ENCODE results near the gene IFNL1. TPM values are rescaled to one million over a fixed set of nuclear protein-coding genes. Genes with fewer than 3 reads are reported as not detected.

The IFNL1 gene
- total RNA-seq, 1 experiment from 2014 or later: not detected

- DNase-seq (ENCODE audit: low spot score) (no peak), ATAC-seq (no peak)
- Mint-ChIP-seq H3K27me3 (ENCODE audit: low read depth) (peaks cover 65% of the 10 kb centered on the region), H3K4me1 (no peaks in the 10 kb centered on the region), H3K4me3 (no peak overlapping the region), H3K27ac (no peak overlapping the region), H3K9me3 (peaks cover 10% of the 10 kb centered on the region), H3K36me3 (no peaks in the 10 kb centered on the region)
- TF ChIP-seq, protein P1, sequence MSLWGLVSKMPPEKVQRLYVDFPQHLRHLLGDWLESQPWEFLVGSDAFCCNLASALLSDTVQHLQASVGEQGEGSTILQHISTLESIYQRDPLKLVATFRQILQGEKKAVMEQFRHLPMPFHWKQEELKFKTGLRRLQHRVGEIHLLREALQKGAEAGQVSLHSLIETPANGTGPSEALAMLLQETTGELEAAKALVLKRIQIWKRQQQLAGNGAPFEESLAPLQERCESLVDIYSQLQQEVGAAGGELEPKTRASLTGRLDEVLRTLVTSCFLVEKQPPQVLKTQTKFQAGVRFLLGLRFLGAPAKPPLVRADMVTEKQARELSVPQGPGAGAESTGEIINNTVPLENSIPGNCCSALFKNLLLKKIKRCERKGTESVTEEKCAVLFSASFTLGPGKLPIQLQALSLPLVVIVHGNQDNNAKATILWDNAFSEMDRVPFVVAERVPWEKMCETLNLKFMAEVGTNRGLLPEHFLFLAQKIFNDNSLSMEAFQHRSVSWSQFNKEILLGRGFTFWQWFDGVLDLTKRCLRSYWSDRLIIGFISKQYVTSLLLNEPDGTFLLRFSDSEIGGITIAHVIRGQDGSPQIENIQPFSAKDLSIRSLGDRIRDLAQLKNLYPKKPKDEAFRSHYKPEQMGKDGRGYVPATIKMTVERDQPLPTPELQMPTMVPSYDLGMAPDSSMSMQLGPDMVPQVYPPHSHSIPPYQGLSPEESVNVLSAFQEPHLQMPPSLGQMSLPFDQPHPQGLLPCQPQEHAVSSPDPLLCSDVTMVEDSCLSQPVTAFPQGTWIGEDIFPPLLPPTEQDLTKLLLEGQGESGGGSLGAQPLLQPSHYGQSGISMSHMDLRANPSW (CRISPR knock-in tag; conservative IDR thresholded peaks at IDR 0.05; ENCODE audit: low read depth): no peak
- TF ChIP-seq TCF7 (CRISPR knock-in tag; IDR thresholded peaks at IDR 0.05; ENCODE audit: low read depth) (no peak), GRHL2 (CRISPR knock-in tag; IDR thresholded peaks at IDR 0.05; ENCODE audit: insufficient replicate concordance, severe bottlenecking) (no peak), JUN (CRISPR knock-in tag; IDR thresholded peaks at IDR 0.05) (no peak), CREM (CRISPR knock-in tag; IDR thresholded peaks at IDR 0.05) (no peak), GTF2I (CRISPR knock-in tag; conservative IDR thresholded peaks at IDR 0.05) (no peak), USF1 (CRISPR knock-in tag; IDR thresholded peaks at IDR 0.05) (no peak), SOX15 (CRISPR knock-in tag; IDR thresholded peaks at IDR 0.05) (no peak), SMAD4 (CRISPR knock-in tag; IDR thresholded peaks at IDR 0.05) (no peak), CREB1 (CRISPR knock-in tag; IDR thresholded peaks at IDR 0.05) (no peak), ZNF671 (CRISPR knock-in tag; IDR thresholded peaks at IDR 0.05) (no peak), CDX4 (CRISPR knock-in tag; IDR thresholded peaks at IDR 0.05; ENCODE audit: borderline replicate concordance) (no peak), CBFB (CRISPR knock-in tag; IDR thresholded peaks at IDR 0.05; ENCODE audit: low read depth) (no peak), ZNF423 (CRISPR knock-in tag; IDR thresholded peaks at IDR 0.05) (no peak), FOXP4 (CRISPR knock-in tag; IDR thresholded peaks at IDR 0.05) (no peak)
- TF ChIP-seq, protein P2, sequence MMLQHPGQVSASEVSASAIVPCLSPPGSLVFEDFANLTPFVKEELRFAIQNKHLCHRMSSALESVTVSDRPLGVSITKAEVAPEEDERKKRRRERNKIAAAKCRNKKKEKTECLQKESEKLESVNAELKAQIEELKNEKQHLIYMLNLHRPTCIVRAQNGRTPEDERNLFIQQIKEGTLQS (CRISPR knock-in tag; conservative IDR thresholded peaks at IDR 0.05): no peak
- TF ChIP-seq, protein P3, sequence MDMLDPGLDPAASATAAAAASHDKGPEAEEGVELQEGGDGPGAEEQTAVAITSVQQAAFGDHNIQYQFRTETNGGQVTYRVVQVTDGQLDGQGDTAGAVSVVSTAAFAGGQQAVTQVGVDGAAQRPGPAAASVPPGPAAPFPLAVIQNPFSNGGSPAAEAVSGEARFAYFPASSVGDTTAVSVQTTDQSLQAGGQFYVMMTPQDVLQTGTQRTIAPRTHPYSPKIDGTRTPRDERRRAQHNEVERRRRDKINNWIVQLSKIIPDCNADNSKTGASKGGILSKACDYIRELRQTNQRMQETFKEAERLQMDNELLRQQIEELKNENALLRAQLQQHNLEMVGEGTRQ (CRISPR knock-in tag; IDR thresholded peaks at IDR 0.05): no peak
- ChIA-PET CTCF (interaction anchor here (0.5 to 0.8 kb wide), 3 partner anchors 22 to 1950 kb away, joined by 3 to 4 read pairs (median 3); no protein-coding TSS in a partner anchor), POLR2A (no interaction called here)
These were observed 41.5 kb upstream of the IFNL1 start for GRCh38 chr19:39254531-39255345.

- Mint-ChIP-seq H3K36me3 (no peaks in the 10 kb centered on the region), H3K9me3 (peaks cover 10% of the 10 kb centered on the region), H3K4me1 (peaks cover 2% of the 10 kb centered on the region; the same call in 1 of the 2 replicates), H3K27me3 (ENCODE audit: low read depth) (peaks cover 61% of the 10 kb centered on the region), H3K27ac (no peak overlapping the region), H3K4me3 (no peak overlapping the region)
- TF ChIP-seq CDX4 (CRISPR knock-in tag; IDR thresholded peaks at IDR 0.05; ENCODE audit: borderline replicate concordance) (no peak), MAX (CRISPR knock-in tag; IDR thresholded peaks at IDR 0.05) (no peak), JAZF1 (CRISPR knock-in tag; IDR thresholded peaks at IDR 0.05) (no peak), GTF2I (CRISPR knock-in tag; conservative IDR thresholded peaks at IDR 0.05) (no peak), KAT7 (CRISPR knock-in tag; IDR thresholded peaks at IDR 0.05; ENCODE audit: borderline replicate concordance) (no peak), MXD4 (CRISPR knock-in tag; IDR thresholded peaks at IDR 0.05; ENCODE audit: borderline replicate concordance) (no peak), ZNF416 (CRISPR knock-in tag; IDR thresholded peaks at IDR 0.05) (no peak)
- ChIA-PET POLR2A (no interaction called here), CTCF (no interaction called here)
- DNase-seq (ENCODE audit: low spot score): no peak
- no peak for ATAC-seq
These were observed 39.0 kb upstream of the IFNL1 start for GRCh38 chr19:39257227-39257626.

Data from WTC11 (cell line).